HepG2 (cell line): ENCODE data around the gene COQ8B.

Source experiments
- EZH2 ChIP-seq: conservative IDR thresholded peaks from 2 replicates; pipeline ENCODE4 v1.6.1; 2012; ENCODE audit warnings: mild to moderate bottlenecking, low read depth, low read length, moderate library complexity
- GLI4 ChIP-seq: sonication (generic); formaldehyde crosslinking; IDR thresholded peaks from 2 replicates; pipeline ENCODE4 v1.5.1; 2020; ENCODE audit warnings: missing genetic modification reagents, mild to moderate bottlenecking, moderate library complexity, borderline replicate concordance
- KLF13 ChIP-seq: sonication (generic); formaldehyde crosslinking; IDR thresholded peaks from 2 replicates; pipeline ENCODE4 v1.4.0; 2020; ENCODE audit warnings: mild to moderate bottlenecking, missing genetic modification reagents
- MAFF ChIP-seq: IDR thresholded peaks from 2 replicates; pipeline ENCODE4 v1.6.1; 2011; ENCODE audit warnings: low read depth, low read length, improper control_type of control experiment
- NR1H2 ChIP-seq: sonication (generic); formaldehyde crosslinking; IDR thresholded peaks from 2 replicates; pipeline ENCODE4 v1.8.1; 2022; ENCODE audit warnings: low read depth, missing genetic modification reagents, borderline replicate concordance
- NR3C1 ChIP-seq: sonication (generic); formaldehyde crosslinking; IDR thresholded peaks from 2 replicates; pipeline ENCODE4 v1.4.0; 2020; ENCODE audit warnings: missing genetic modification reagents
- POLR2A ChIP-seq, 2 experiments: IDR thresholded peaks; 2 replicates each; pipeline ENCODE4 v1.6.1; 2011; ENCODE audit warnings: low read depth in 2 of 2, low read length in 2 of 2, mild to moderate bottlenecking in 1 of 2, moderate library complexity in 1 of 2; ENCODE audit not compliant: insufficient read depth in 1 of 2
- SALL2 ChIP-seq: sonication (generic); formaldehyde crosslinking; IDR thresholded peaks from 2 replicates; pipeline ENCODE4 v1.8.1; 2023; ENCODE audit warnings: mild to moderate bottlenecking, missing genetic modification reagents, inconsistent platforms
- SRSF1 ChIP-seq: fragments of 200-400 bp; formaldehyde crosslinking; optimal IDR thresholded peaks from 2 replicates; pipeline ENCODE3; 2017; ENCODE audit warnings: mild to moderate bottlenecking, low read depth, low read length, moderate library complexity
- ZNF256 ChIP-seq: sonication (generic); formaldehyde crosslinking; conservative IDR thresholded peaks from 2 replicates; pipeline ENCODE4 v1.4.0; 2020; ENCODE audit warnings: missing genetic modification reagents
- ZNF431 ChIP-seq: sonication (generic); formaldehyde crosslinking; IDR thresholded peaks from 2 replicates; pipeline ENCODE4 v1.9.0; 2022; ENCODE audit warnings: missing genetic modification reagents, low read depth, mild to moderate bottlenecking, borderline replicate concordance
- TF ChIP-seq, protein P1 (sequence below): sonication (generic); formaldehyde crosslinking; IDR thresholded peaks from 2 replicates; pipeline ENCODE4 v1.5.0; 2020; ENCODE audit warnings: mild to moderate bottlenecking, missing genetic modification reagents, moderate library complexity
- TF ChIP-seq, protein P2 (sequence below): sonication (generic); formaldehyde crosslinking; IDR thresholded peaks from 2 replicates; pipeline ENCODE4 v1.5.1; 2020; ENCODE audit warnings: mild to moderate bottlenecking, missing genetic modification reagents, moderate library complexity
- TF ChIP-seq, protein P3 (sequence below): conservative IDR thresholded peaks from 2 replicates; pipeline ENCODE4 v1.6.1; 2018; ENCODE audit warnings: missing genetic modification reagents

DNA sequence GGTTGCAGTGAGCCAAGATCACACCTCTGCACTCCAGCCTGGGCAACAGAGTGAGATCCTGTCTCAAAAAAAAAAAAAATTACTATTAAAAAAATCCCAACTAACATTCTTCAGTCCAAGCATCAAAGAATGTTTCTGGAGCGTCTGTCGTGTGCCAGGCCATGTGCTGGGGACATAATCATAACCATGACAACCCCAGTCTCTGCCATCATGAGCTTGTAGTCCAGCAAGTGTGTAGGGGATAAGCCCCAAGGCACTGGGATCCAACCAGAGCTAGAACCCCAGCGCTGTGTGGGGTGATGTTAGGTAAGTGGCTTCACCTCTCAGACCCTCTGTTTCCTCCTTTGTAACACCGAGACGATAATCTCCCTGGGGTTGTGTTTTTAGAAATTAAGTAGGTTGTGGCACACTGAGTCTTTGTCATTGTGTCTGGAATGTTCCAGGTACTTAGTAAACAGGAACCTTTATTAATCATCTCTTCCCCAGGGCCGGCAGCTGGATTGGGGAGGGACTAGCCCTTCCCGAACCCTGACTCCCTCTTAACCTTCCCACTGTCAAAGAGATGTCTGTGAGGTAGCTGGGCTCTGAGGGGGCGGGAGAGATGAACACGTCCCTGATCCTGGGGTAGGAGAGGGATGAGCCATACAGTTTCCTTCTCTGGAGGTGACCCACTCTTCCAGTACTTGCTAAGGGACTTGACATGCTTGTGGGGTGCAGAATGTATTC lies 5.4 kb upstream of the COQ8B start:
- TF ChIP-seq POLR2A (IDR thresholded peaks at IDR 0.05; ENCODE audit: insufficient read depth in 1 of 2, low read depth in 2 of 2, low read length in 2 of 2) (no peak), ZNF431 (CRISPR knock-in tag) (no peak), KLF13 (CRISPR knock-in tag) (no peak), NR3C1 (CRISPR knock-in tag) (no peak), NR1H2 (CRISPR knock-in tag) (no peak), GLI4 (CRISPR knock-in tag) (no peak), EZH2 (no peak), MAFF (no peak), SALL2 (CRISPR knock-in tag) (no peak), SRSF1 (no peak), ZNF256 (CRISPR knock-in tag) (no peak)
- TF ChIP-seq, protein P1, sequence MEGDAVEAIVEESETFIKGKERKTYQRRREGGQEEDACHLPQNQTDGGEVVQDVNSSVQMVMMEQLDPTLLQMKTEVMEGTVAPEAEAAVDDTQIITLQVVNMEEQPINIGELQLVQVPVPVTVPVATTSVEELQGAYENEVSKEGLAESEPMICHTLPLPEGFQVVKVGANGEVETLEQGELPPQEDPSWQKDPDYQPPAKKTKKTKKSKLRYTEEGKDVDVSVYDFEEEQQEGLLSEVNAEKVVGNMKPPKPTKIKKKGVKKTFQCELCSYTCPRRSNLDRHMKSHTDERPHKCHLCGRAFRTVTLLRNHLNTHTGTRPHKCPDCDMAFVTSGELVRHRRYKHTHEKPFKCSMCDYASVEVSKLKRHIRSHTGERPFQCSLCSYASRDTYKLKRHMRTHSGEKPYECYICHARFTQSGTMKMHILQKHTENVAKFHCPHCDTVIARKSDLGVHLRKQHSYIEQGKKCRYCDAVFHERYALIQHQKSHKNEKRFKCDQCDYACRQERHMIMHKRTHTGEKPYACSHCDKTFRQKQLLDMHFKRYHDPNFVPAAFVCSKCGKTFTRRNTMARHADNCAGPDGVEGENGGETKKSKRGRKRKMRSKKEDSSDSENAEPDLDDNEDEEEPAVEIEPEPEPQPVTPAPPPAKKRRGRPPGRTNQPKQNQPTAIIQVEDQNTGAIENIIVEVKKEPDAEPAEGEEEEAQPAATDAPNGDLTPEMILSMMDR (CRISPR knock-in tag): no peak
- TF ChIP-seq, protein P2, sequence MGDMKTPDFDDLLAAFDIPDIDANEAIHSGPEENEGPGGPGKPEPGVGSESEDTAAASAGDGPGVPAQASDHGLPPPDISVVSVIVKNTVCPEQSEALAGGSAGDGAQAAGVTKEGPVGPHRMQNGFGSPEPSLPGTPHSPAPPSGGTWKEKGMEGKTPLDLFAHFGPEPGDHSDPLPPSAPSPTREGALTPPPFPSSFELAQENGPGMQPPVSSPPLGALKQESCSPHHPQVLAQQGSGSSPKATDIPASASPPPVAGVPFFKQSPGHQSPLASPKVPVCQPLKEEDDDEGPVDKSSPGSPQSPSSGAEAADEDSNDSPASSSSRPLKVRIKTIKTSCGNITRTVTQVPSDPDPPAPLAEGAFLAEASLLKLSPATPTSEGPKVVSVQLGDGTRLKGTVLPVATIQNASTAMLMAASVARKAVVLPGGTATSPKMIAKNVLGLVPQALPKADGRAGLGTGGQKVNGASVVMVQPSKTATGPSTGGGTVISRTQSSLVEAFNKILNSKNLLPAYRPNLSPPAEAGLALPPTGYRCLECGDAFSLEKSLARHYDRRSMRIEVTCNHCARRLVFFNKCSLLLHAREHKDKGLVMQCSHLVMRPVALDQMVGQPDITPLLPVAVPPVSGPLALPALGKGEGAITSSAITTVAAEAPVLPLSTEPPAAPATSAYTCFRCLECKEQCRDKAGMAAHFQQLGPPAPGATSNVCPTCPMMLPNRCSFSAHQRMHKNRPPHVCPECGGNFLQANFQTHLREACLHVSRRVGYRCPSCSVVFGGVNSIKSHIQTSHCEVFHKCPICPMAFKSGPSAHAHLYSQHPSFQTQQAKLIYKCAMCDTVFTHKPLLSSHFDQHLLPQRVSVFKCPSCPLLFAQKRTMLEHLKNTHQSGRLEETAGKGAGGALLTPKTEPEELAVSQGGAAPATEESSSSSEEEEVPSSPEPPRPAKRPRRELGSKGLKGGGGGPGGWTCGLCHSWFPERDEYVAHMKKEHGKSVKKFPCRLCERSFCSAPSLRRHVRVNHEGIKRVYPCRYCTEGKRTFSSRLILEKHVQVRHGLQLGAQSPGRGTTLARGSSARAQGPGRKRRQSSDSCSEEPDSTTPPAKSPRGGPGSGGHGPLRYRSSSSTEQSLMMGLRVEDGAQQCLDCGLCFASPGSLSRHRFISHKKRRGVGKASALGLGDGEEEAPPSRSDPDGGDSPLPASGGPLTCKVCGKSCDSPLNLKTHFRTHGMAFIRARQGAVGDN (CRISPR knock-in tag): no peak
- TF ChIP-seq, protein P3, sequence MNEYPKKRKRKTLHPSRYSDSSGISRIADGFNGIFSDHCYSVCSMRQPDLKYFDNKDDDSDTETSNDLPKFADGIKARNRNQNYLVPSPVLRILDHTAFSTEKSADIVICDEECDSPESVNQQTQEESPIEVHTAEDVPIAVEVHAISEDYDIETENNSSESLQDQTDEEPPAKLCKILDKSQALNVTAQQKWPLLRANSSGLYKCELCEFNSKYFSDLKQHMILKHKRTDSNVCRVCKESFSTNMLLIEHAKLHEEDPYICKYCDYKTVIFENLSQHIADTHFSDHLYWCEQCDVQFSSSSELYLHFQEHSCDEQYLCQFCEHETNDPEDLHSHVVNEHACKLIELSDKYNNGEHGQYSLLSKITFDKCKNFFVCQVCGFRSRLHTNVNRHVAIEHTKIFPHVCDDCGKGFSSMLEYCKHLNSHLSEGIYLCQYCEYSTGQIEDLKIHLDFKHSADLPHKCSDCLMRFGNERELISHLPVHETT (CRISPR knock-in tag): no peak
